C4-2B (cell line): ENCODE measurements around the gene FBXW5.

Experiments
- H3K27ac ChIP-seq: fragments of 450-650 bp; 2 replicates; pipeline ENCODE4 v1.5.1; 2017
- ZFX ChIP-seq: fragments of 450-650 bp; IDR thresholded peaks from 2 replicates; pipeline ENCODE4 v1.6.1; 2017
- TF ChIP-seq, protein P1 (sequence below): fragments of 450-650 bp; conservative IDR thresholded peaks from 2 replicates; pipeline ENCODE4 v1.5.1; 2017; ENCODE audit warnings: mild to moderate bottlenecking

The FBXW5 gene

DNA sequence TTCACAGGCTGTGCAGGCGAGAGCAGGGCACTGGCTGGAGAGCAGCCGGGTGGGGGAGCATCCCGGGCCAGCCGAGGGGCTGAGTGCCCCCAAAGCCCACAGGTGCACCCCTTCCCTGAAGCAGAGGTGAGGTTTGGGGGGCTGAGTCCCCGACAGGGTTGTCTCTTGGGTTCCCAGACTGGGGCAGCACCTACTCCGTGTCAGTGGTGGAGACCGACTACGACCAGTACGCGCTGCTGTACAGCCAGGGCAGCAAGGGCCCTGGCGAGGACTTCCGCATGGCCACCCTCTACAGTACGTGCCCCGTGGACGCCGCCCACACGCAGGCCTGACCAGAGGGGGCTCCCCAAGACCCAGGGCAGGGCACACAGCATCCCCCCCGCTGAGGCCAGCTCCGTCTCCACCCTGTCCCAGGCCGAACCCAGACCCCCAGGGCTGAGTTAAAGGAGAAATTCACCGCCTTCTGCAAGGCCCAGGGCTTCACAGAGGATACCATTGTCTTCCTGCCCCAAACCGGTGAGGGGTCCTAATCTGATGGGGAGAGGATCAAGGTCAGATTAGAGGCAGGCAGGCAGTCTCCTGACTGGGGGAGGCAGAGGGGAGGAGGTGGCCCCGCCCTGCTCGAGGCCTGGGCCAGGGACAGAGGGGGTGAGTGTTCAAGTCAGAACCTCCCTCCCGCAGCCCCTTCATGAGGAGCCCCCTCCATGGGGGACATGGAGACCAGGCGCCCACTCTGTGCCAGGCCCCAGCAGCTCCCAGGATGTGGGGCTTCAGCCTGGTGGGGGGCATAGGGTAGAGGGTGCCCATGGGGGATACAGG lies 35.4 kb upstream of the FBXW5 start:
- no peak overlapping the region for H3K27ac ChIP-seq
- TF ChIP-seq, protein P1, sequence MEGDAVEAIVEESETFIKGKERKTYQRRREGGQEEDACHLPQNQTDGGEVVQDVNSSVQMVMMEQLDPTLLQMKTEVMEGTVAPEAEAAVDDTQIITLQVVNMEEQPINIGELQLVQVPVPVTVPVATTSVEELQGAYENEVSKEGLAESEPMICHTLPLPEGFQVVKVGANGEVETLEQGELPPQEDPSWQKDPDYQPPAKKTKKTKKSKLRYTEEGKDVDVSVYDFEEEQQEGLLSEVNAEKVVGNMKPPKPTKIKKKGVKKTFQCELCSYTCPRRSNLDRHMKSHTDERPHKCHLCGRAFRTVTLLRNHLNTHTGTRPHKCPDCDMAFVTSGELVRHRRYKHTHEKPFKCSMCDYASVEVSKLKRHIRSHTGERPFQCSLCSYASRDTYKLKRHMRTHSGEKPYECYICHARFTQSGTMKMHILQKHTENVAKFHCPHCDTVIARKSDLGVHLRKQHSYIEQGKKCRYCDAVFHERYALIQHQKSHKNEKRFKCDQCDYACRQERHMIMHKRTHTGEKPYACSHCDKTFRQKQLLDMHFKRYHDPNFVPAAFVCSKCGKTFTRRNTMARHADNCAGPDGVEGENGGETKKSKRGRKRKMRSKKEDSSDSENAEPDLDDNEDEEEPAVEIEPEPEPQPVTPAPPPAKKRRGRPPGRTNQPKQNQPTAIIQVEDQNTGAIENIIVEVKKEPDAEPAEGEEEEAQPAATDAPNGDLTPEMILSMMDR = no peak
- TF ChIP-seq ZFX = no peak

DNA sequence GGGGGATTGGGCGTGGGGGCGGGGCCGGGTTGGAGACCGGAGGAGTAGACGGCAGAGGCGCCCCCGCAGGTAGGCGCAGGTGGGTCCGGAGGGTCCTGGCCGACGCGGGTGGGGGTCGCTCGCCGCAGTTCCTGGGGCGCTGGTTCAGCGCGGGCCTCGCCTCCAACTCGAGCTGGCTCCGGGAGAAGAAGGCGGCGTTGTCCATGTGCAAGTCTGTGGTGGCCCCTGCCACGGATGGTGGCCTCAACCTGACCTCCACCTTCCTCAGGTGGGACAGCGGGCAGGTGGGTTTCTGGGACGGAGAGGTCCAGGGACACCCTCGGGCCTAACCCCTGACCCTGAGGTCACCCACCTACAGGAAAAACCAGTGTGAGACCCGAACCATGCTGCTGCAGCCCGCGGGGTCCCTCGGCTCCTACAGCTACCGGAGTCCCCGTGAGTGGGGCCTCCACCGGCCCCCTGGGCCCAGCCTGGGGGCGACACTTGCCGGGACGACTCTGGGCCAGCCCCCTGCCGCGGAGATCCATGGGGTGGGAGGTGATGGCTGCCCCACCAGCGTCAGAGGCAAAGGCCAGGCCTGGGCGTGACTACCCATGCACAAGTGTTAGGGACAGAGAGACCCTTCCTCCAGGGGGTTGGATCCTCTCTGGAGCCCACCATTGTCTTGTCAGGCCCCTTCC lies 34.5 kb upstream of the FBXW5 start:
- no peak overlapping the region for H3K27ac ChIP-seq
- no peak for TF ChIP-seq ZFX

DNA sequence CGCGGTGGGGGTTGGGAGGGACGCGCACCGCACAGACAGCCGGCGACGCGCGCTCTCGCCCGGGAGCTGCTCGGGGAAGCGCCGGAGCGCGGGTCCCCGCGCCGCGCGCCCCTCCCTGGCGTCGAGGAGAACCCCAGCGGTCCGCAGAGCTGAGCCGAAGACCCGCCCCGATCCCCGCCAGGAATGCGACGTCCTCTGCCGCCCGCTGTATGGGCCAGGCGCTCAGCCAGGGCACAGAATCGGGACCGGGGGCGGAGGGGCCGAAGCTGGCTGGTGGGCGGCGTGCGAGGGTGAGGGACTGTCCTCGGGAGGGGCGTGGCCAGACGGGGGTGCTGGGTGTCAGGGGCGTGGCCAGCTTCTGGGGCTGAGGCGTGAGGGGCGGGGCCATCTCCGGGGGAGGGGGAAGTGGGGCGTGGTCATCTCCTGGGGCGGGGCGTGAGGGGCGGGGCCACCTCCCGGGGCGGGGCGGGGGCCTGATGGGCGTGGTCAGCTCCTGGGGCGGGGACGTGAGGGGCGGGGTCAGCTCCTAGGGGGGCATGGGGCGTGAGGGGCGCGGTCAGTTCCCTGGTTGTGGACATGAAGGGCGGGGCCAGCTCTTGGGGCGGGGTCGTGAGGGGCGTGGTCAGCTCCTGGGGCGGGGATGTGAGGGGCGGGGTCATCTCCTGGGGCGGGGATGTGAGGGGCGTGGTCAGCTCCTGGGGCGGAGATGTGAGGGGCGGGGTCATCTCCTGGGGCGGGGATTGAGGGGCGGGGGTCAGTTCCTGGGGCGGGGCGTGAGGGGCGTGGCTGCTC lies 33.7 kb upstream of the FBXW5 start:
- H3K27ac ChIP-seq = no peak overlapping the region

DNA sequence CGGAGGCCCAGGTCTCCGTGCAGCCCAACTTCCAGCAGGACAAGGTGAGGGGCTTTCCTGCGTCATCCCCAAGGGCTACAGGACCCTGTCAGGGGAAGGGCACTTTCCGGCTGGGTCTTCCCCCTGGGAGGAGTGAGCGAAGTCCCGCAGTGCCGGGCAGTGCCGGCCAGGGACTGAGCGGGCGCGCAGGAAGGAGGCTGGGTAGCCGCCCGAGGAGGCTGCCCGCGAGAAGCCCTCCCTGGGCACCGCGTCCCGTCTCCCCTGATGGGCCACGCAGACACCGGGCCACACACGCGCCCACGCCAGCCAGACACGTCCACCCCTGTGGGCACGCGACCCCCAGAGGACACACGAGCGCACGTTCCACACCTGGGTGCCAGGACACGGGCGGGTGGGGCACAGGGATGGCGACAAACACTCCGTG lies 33.1 kb upstream of the FBXW5 start:
- no peak overlapping the region for H3K27ac ChIP-seq
- TF ChIP-seq, protein P1 = no peak
- TF ChIP-seq ZFX = no peak

More for the DNA sequence above, 33.7 kb upstream of the FBXW5 start:
- TF ChIP-seq ZFX = no peak
- TF ChIP-seq, protein P1 = no peak

DNA sequence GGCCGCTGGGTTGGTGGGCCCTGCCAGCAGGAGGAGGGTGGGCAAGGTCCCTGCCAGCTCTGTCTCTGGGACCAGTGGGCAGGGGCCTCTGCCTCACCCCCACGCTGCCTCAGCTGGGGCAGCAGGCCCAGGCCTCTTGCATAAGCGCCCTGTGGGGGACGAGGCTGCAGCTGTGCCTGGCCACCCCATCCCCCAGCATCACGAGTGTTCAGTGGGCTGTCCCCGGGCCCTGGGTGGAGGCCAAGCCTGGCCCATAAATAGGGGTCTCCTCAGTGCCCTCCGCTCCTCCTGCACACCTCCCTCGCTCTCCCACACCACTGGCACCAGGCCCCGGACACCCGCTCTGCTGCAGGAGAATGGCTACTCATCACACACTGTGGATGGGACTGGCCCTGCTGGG lies 32.7 kb upstream of the FBXW5 start, which contains the start of gene PTGDS:
TSS of gene PTGDS (plus strand) at position 282 of the 400 bp plus-strand sequence. CDS start at position 357, 75 bp downstream.
- no peak for TF ChIP-seq ZFX
- TF ChIP-seq, protein P1 = no peak
- no peak within 1 kb of the TSS for H3K27ac ChIP-seq

DNA sequence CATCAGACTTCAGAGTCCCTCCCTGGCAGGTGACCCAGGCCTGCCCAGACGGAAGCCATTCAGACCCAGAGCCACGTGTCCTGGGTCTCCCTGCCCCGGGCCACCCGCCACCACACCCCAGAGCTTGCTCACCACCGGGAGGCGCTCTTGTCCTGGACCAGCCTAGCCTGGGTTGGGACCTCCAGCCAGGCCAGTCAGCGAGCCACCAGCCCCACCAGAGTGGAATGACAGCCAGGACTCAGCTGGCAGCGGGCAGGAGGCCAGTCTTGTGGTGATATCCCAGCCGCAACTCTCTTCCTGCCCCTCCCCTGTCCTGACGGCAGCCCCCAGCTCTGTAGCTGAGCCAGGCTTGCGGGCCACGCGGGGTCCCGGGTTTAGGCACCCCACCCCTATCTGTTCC lies 31.1 kb upstream of the FBXW5 start:
- H3K27ac ChIP-seq = no peak overlapping the region
- TF ChIP-seq ZFX = no peak

DNA sequence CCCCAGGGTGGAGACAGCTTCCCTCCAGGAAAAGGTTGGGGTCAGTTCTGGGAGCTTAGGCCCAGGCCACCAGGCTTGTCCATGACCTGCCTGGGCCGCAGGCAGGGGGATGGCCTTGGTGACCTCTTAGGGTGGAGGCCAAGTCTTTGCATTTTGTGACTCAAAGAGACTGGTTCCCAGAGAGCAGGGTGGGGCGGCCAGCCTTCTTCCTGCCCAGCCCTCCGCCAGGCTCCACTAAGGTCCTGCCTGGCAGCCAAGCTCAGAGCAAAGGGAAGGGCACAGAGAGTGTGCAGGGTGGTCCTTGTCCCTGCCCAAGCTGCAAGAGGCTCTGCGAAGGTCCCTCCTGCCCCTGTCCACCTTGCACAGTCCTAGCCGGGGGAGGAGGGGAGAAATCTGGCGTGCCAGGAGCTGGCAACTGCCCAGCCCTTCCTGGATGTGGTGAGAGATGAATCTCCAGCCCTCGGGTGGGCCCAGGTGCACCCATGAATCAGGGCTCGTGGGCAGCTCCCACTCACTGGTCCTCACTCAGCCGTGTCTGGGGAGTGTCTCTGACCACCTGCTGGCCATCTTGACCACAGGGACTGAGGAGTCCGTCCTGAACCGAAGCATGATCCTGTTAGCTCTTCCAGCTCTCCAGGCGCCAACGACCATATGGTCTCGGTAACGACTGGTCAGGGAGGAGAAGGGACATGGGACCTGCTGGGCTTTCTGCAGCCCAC lies 30.4 kb upstream of the FBXW5 start:
- TF ChIP-seq, protein P1 = no peak
- no peak for TF ChIP-seq ZFX

More for the DNA sequence above, 30.4 kb upstream of the FBXW5 start:
- no peak overlapping the region for H3K27ac ChIP-seq
